Activated CD4-positive, alpha-beta T cell treated with anti-CD3 and anti-CD28 coated beads for 36 hours (primary cell): ENCODE data around the gene S100A9. TPM values are rescaled to one million over a fixed set of nuclear protein-coding genes. Genes with fewer than 3 reads are reported as not detected.

Experiments
- ATAC-seq: fragments of 200-7000 bp; cut with Tn5 transposase; one replicate; pipeline ENCODE4 v1.10.0; 2021; ENCODE audit warnings: mild to moderate bottlenecking, moderate library complexity
- CTCF ChIA-PET: fragments of 350-600 bp; sonication (Branson Sonifier 250); formaldehyde crosslinking; loops from one replicate; lab custom pipeline; 2021; ENCODE audit warnings: antibody characterized with exemption; lab: Charles Lee
- POLR2A ChIA-PET: fragments of 350-600 bp; sonication (Branson Sonifier 250); formaldehyde crosslinking; loops from one replicate; lab custom pipeline; 2021; ENCODE audit warnings: antibody characterized with exemption, inconsistent platforms; lab: Charles Lee
- DNase-seq: peaks from one replicate; pipeline ENCODE4 v3.0.0-alpha.2; 2020
- H3K27ac Mint-ChIP-seq: one replicate; pipeline ENCODE4 v1.8.0; 2021; ENCODE audit warnings: mixed read lengths
- H3K27me3 Mint-ChIP-seq: one replicate; pipeline ENCODE4 v1.8.0; 2021; ENCODE audit warnings: mixed read lengths
- H3K36me3 Mint-ChIP-seq: one replicate; pipeline ENCODE4 v1.8.0; 2021; ENCODE audit warnings: low read depth, mixed read lengths
- H3K4me1 Mint-ChIP-seq: one replicate; pipeline ENCODE4 v1.8.0; 2021; ENCODE audit warnings: mixed read lengths
- H3K4me3 Mint-ChIP-seq: one replicate; pipeline ENCODE4 v1.8.0; 2021; ENCODE audit warnings: mild to moderate bottlenecking, moderate library complexity, mixed read lengths
- H3K9me3 Mint-ChIP-seq: one replicate; pipeline ENCODE4 v1.8.0; 2021; ENCODE audit warnings: low read depth, mixed read lengths
- intact Hi-C, 2 experiments: fragments of 100-400 bp; cut with DNase I in 1 of 2; cut with micrococcal nuclease in 1 of 2; formaldehyde crosslinking; loops; one replicate each; pipeline versions ENCODE4 v1.14.2 to v1.15.1; 2022 to 2024; cut with DNase I, micrococcal nuclease
- total RNA-seq, 2 experiments: library from RNA; stranded (reverse); gene quantifications; one replicate each; pipeline ENCODE4 v1.2.3, GENCODE V29; 2021

S100A9 gene
- total RNA-seq, 2 experiments from 2014 or later, result not detected

DNA sequence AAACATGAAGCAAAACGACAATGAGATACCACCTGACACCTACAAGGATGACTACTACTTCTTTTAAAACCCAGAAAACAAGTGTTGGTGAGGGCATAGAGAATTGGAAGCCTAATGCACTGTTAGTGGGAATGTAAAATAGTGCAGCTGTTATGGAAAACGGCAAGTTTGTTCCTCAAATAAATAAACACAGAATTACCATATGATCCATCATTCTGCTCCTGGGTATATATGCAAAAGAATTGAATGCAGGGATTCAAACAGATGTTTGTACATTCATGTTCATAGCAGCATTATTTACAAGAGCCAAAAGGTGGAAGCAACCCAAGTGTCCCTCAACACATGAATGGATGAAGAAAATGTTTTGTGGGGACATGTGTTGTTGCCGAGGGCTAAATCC lies 34.6 kb downstream of the S100A9 start:
- DNase-seq, result no peak
- intact Hi-C loops, result no loop called here
- POLR2A ChIA-PET, result no interaction called here
- peaks cover 10% of the 10 kb centered on the region for H3K27me3 Mint-ChIP-seq
- H3K4me3 Mint-ChIP-seq, result no peak overlapping the region
- H3K9me3 Mint-ChIP-seq, result no peaks in the 10 kb centered on the region
- H3K27ac Mint-ChIP-seq, result no peak overlapping the region
- H3K36me3 Mint-ChIP-seq, result no peaks in the 10 kb centered on the region
- no peaks in the 10 kb centered on the region for H3K4me1 Mint-ChIP-seq
- CTCF ChIA-PET, result interaction anchor here (1.4 kb wide), 2 partner anchors 10 to 102 kb away, joined by 3 to 4 read pairs; no protein-coding TSS in a partner anchor
- no peak for ATAC-seq

DNA sequence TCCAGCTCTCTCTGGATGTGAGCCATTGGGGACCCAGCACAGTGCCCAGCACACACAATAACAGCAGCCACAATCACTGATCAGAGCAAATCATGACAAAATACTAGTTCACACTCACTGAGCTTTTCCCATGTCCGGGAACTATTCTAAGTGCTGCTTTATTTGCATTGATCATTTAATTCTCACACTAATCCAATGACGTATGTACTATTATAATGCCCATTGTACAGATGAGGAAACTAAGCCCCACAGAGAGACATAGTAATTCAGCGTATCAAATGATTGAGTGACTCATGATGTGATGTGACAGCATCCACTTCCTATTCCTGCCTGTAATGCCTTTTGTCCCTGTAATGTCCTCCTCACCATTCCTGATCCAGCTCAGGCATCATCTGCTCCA lies 35.2 kb downstream of the S100A9 start:
- ATAC-seq (no peak), DNase-seq (no peak)
- H3K4me3 Mint-ChIP-seq, result no peak overlapping the region
- H3K9me3 Mint-ChIP-seq, result no peaks in the 10 kb centered on the region
- intact Hi-C loops, result no loop called here
- H3K36me3 Mint-ChIP-seq, result no peaks in the 10 kb centered on the region
- H3K4me1 Mint-ChIP-seq, result no peaks in the 10 kb centered on the region
- H3K27ac Mint-ChIP-seq, result no peak overlapping the region
- H3K27me3 Mint-ChIP-seq, result peaks cover 10% of the 10 kb centered on the region
- CTCF ChIA-PET, result interaction anchor here (1.4 kb wide), 2 partner anchors 10 to 102 kb away, joined by 3 to 4 read pairs; no protein-coding TSS in a partner anchor
- POLR2A ChIA-PET, result no interaction called here

DNA sequence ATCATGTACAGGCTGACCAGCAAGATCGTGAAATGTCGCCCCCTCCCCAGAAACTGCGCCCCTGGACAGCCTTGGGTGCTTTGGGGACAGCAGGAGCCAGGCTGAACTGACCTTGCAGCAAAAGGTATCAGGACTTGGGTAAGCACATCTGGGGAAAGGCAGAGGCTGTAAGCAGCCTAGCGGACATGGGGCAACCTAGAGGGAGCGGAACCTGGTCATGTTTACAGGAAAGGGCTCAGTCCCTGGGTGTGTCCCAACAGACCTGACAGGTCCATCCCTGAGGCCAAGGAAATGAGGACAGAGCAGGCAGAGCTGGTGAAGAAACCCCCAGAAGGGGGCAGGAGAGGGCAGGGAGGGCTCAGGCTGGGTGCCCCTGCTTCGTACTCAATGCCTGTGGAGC lies 36.3 kb downstream of the S100A9 start:
- no peak overlapping the region for H3K4me3 Mint-ChIP-seq
- peaks cover 11% of the 10 kb centered on the region for H3K27me3 Mint-ChIP-seq
- ChIA-PET POLR2A (no interaction called here), CTCF (no interaction called here)
- H3K9me3 Mint-ChIP-seq, result no peaks in the 10 kb centered on the region
- ATAC-seq (no peak), DNase-seq (no peak)
- no peak overlapping the region for H3K27ac Mint-ChIP-seq
- H3K36me3 Mint-ChIP-seq, result no peaks in the 10 kb centered on the region
- intact Hi-C loops, result no loop called here
- H3K4me1 Mint-ChIP-seq, result no peaks in the 10 kb centered on the region

DNA sequence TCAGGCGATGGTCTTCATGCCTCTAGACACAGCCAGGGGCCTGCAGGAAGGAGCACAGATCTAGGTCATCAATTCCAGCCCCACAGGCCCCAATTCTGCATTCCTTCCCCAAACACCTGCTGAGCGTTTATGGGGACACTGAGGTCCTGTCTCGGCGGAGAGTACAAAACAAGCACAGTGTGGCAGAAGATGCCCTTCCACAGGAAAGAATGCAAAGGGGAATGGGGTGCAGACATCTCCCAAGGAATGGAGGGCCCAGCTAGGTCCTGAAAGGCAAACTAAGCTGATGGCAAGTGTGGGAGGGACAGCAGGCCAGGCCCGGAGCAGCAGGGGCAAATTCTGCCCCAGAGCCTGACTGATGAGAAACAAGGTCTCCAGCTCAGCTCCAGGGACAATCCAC lies 36.7 kb downstream of the S100A9 start:
- ChIA-PET CTCF (interaction anchor here (0.6 to 2.4 kb wide), 2 partner anchors 88 to 100 kb away, joined by 3 to 9 read pairs; no protein-coding TSS in a partner anchor), POLR2A (no interaction called here)
- no peak overlapping the region for H3K4me3 Mint-ChIP-seq
- peaks cover 11% of the 10 kb centered on the region for H3K27me3 Mint-ChIP-seq
- ATAC-seq, result no peak
- no peak for DNase-seq
- H3K9me3 Mint-ChIP-seq, result no peaks in the 10 kb centered on the region
- no peaks in the 10 kb centered on the region for H3K36me3 Mint-ChIP-seq
- H3K4me1 Mint-ChIP-seq, result no peaks in the 10 kb centered on the region
- intact Hi-C loops, result no loop called here
- H3K27ac Mint-ChIP-seq, result no peak overlapping the region

DNA sequence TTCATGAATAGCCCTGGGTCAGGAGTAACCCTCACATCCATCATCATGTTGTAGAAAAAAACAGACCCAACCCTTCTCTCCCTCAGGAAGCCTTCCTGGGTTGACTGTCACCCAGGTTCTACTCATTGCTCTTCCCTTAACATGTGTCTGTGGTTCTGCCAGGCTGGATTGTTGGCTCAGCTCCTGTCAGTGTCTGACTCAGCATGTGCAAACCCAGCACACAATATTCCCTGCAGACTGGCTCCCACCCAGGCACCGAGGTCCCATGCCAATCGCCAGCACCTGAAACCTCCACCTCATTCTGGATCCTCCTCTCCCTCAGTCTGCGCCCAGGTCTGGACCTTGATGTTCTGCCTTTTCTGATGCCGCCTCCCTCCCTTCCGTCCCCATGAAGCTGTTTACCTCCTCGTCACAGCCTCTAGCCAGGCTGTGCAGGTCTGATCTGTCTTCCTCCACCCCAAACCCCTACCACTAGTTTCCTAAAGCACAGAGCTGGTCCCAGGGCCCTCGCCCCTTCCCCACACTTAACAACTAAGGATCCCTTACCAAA lies 37.6 kb downstream of the S100A9 start:
- Mint-ChIP-seq H3K27ac (no peak overlapping the region), H3K9me3 (no peaks in the 10 kb centered on the region), H3K4me3 (no peak overlapping the region), H3K4me1 (no peaks in the 10 kb centered on the region), H3K36me3 (no peaks in the 10 kb centered on the region), H3K27me3 (peaks cover 10% of the 10 kb centered on the region)
- ATAC-seq, result no peak
- intact Hi-C loops, result no loop called here
- DNase-seq, result no peak
- CTCF ChIA-PET, result interaction anchor here (2.4 kb wide), 1 partner anchor 100 kb away, joined by 9 read pairs; no protein-coding TSS in a partner anchor
- POLR2A ChIA-PET, result no interaction called here

DNA sequence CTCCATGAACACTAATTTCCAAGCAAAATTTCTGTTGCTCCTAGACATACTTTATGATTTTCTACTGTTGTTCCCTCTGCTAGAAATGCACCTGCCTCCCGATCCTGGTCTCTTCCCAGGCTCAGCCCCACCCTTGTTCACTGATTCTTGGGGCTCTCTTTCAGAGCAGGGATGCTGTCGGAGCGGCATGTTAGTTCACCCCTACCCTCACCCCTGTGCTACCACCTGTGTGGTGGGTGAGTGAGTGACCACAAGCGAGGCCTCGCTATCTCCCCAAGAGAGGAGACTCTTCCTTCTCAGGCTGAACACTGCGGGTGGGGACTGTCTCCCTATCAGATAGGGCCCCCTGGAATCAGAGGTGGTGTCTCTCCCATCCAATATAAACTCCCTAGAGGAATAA lies 38.1 kb downstream of the S100A9 start:
- Mint-ChIP-seq H3K4me1 (no peaks in the 10 kb centered on the region), H3K27ac (no peak overlapping the region), H3K27me3 (peaks cover 10% of the 10 kb centered on the region), H3K9me3 (no peaks in the 10 kb centered on the region), H3K4me3 (no peak overlapping the region), H3K36me3 (no peaks in the 10 kb centered on the region)
- POLR2A ChIA-PET, result no interaction called here
- CTCF ChIA-PET, result interaction anchor here (2.4 kb wide), 1 partner anchor 99 kb away, joined by 9 read pairs; no protein-coding TSS in a partner anchor
- intact Hi-C loops, result no loop called here
- ATAC-seq (no peak), DNase-seq (no peak)

DNA sequence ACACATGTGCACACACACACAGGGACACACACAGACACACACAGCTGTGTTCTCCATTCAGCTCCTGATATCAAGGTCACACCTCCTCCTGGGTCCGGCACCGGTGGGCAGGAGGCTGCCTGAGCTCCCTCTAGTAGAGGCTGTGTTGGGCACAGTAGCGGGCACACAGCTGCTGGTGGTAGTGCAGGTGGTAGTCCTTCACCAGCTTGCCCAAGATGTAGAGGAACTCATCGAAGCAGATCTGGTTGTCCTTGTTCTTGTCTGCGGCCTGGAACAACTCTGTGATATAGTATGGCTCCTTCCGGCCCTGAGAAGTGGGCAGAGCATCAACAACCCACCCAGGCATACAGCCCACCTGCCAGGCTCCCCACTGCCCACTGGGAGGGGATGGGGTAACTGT lies 38.8 kb downstream of the S100A9 start:
- intact Hi-C loops, result no loop called here
- ChIA-PET POLR2A (no interaction called here), CTCF (interaction anchor here (1.0 to 2.4 kb wide), 2 partner anchors 44 to 98 kb away, joined by 3 to 9 read pairs; no protein-coding TSS in a partner anchor)
- Mint-ChIP-seq H3K4me3 (no peak overlapping the region), H3K9me3 (no peaks in the 10 kb centered on the region), H3K27me3 (peaks cover 10% of the 10 kb centered on the region), H3K4me1 (no peaks in the 10 kb centered on the region), H3K36me3 (no peaks in the 10 kb centered on the region), H3K27ac (no peak overlapping the region)
- DNase-seq (no peak), ATAC-seq (no peak)

DNA sequence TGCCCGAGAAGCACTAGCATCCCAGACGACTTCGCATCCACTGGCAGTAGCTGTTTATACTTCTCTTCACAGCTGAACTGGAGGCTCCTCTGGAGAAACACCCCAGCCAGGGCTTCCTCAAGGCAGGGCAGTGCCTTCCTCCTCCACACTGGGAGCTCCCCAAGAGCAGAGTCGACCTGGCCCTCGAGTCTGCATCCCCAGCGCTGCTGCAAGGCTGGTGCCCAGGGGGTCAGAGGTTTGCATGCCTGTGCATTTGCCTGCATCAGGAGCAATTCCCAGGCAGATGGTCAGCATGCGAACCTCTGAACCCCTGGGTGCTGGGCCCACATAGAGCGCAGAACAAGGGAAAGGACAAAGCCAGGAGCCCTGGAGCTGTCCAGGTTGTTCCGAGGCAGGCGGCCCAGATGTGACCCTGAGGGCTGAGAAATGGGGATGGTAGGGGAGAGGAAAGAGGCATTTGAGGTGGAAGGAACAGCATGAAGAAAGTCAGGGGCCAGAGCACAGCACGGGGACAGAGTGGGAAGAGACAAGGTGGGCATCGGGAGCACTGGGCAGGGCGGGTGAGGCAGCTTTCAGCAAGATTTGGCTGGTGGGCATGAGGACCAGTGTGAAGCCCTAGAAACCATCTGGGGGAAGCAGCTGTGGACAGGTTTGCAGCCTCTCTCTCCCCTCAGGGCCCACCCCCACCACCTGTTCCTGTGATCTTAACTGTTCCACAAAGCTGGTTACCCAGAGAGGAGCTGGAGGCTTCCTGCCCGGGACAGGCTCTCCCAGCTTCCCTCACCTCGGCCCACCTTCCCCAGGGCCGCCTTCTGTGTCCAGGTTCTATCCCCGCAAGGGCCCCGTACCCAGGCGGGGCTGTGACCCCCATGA lies 39.6 kb downstream of the S100A9 start:
- ChIA-PET CTCF (interaction anchor here (1.0 kb wide), 1 partner anchor 45 kb away, joined by 3 read pairs; no protein-coding TSS in a partner anchor), POLR2A (no interaction called here)
- intact Hi-C loops, result no loop called here
- ATAC-seq (no peak), DNase-seq (no peak)
- H3K27ac Mint-ChIP-seq, result no peak overlapping the region
- no peaks in the 10 kb centered on the region for H3K9me3 Mint-ChIP-seq
- H3K27me3 Mint-ChIP-seq, result peaks cover 10% of the 10 kb centered on the region
- H3K4me1 Mint-ChIP-seq, result no peaks in the 10 kb centered on the region
- H3K4me3 Mint-ChIP-seq, result no peak overlapping the region
- no peaks in the 10 kb centered on the region for H3K36me3 Mint-ChIP-seq

- H3K4me3 Mint-ChIP-seq, result no peak overlapping the region
- DNase-seq, result no peak
- intact Hi-C loops, result no loop called here
- H3K36me3 Mint-ChIP-seq, result no peaks in the 10 kb centered on the region
- H3K9me3 Mint-ChIP-seq, result no peaks in the 10 kb centered on the region
- H3K27me3 Mint-ChIP-seq, result peaks cover 8% of the 10 kb centered on the region
- ChIA-PET POLR2A (no interaction called here), CTCF (no interaction called here)
- ATAC-seq, result no peak
- H3K4me1 Mint-ChIP-seq, result no peaks in the 10 kb centered on the region
- H3K27ac Mint-ChIP-seq, result no peak overlapping the region
Measured at GRCh38 chr1:153397924-153398651, 40.4 kb downstream of the S100A9 start.

DNA sequence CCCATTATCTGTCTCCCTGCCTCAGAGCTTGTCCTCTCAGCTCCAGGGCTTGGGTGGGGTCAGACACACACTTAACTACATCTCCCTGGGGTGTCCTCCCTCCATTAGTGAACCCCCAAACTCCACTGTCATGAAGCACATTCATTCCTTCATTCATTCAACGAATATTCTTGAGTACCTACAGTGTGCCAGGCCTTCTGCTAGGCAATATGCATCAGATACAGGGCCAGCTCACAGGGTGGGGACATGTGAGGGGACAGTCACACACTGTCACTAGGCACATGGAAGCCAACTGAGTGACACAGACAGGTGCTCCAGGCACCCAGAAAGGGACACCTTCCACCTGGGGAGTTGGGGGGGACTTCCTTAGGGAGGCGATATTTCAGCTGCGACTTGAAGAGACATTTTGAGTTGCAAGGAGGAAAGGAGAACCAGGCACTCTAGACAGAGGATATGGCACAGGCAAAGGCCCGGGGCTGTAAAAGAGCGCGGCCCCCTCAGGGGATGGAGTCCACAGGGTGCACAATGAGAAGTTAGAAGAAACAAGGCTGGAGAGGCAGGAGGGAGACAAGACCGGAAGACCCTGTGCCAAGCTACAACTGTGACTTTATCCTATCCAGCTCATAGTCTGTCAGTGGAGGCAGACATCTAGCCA lies 41.9 kb downstream of the S100A9 start:
- ChIA-PET POLR2A (no interaction called here), CTCF (no interaction called here)
- Mint-ChIP-seq H3K27me3 (peaks cover 3% of the 10 kb centered on the region), H3K27ac (no peak overlapping the region), H3K36me3 (no peaks in the 10 kb centered on the region), H3K4me1 (peaks cover under 1% of the 10 kb centered on the region), H3K9me3 (no peaks in the 10 kb centered on the region), H3K4me3 (no peak overlapping the region)
- intact Hi-C loops, result no loop called here
- DNase-seq, result no peak
- no peak for ATAC-seq

- ATAC-seq (no peak), DNase-seq (no peak)
- no peaks in the 10 kb centered on the region for H3K36me3 Mint-ChIP-seq
- no peak overlapping the region for H3K4me3 Mint-ChIP-seq
- no peak overlapping the region for H3K27ac Mint-ChIP-seq
- no peaks in the 10 kb centered on the region for H3K9me3 Mint-ChIP-seq
- H3K4me1 Mint-ChIP-seq, result peaks cover 2% of the 10 kb centered on the region
- intact Hi-C loops, result no loop called here
- peaks cover 1% of the 10 kb centered on the region for H3K27me3 Mint-ChIP-seq
- ChIA-PET CTCF (no interaction called here), POLR2A (interaction anchor here (0.7 kb wide), 1 partner anchor 161 kb away, joined by 3 read pairs; no protein-coding TSS in a partner anchor)
Measured at GRCh38 chr1:153400244-153400643, 42.6 kb downstream of the S100A9 start.
